Measurements from ENCODE around the gene TBC1D14. TPM values are rescaled to one million over a fixed set of nuclear protein-coding genes. Genes with fewer than 3 reads are reported as not detected.

The TBC1D14 gene
- total and polyA plus RNA-seq, 10 of the 15 experiments (the other 5 are each of a cell fraction or from before 2014, with no cell fraction given) = 0.87 to 39.3 (median 30.1) TPM

DNA sequence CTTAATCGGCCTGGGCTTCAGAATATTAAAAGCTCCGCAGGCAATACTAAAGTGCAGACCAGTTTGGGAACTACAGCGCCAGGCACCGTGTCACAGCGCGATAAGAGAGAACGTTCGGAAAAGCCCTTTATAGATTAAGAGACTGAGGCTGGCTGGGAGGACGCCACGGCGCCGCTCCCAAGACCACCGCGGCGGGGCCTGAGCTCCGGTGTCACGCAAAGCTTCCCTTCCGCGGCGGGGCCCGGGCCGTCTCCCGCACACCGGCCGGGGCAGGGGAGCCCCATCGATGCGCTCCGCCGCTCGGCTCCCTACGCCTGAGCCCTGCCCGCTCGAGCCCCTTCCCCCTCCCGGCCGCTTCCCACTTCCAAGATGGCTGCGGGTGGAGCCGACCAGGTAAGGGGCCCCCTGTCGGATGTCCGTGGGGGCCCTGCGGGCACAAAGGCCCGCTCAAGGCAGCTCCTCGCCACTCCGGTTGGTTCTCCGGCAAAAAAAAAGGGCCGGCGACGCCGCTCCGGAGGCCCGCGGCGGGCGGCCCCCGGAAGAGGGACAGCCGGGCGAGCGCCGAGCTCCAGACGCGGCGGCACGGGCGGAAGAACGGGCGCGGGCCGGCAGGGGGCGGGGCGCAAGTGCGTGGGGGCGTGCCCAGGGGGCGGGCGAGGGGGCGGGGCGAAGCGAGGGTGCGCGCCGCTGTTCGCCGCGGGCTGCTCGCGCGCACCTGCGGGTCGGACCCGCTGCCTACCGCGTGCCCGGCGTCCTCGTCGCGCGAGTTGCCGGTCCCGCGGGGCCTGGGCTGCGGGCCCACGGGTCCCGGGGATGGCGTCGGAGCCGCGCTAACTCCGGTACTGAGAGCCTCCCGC is at the start of gene TBC1D14 (continued):
- TF ChIP-seq RB1 (IDR thresholded peaks at IDR 0.05; ENCODE audit: borderline replicate concordance) = peak; percentile 70; the same call in 1 of the 2 replicates
- TF ChIP-seq, protein P1, sequence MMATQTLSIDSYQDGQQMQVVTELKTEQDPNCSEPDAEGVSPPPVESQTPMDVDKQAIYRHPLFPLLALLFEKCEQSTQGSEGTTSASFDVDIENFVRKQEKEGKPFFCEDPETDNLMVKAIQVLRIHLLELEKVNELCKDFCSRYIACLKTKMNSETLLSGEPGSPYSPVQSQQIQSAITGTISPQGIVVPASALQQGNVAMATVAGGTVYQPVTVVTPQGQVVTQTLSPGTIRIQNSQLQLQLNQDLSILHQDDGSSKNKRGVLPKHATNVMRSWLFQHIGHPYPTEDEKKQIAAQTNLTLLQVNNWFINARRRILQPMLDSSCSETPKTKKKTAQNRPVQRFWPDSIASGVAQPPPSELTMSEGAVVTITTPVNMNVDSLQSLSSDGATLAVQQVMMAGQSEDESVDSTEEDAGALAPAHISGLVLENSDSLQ (IDR thresholded peaks at IDR 0.05) = no peak
- TF ChIP-seq SRF (IDR thresholded peaks at IDR 0.05; ENCODE audit: low read depth in 2 of 2, low read length in 2 of 2) = peak; percentile 81 to 97
- peak; percentile 95 for TF ChIP-seq ZNF207 (IDR thresholded peaks at IDR 0.05; ENCODE audit: borderline replicate concordance)
- TF ChIP-seq SMAD1 (IDR thresholded peaks at IDR 0.05; ENCODE audit: low read depth, partially characterized antibody) = no peak
- TF ChIP-seq POLR2A (IDR thresholded peaks at IDR 0.05; ENCODE audit: low read depth, low read length) = peak; percentile 82
- peak; percentile 32; the same call in 1 of the 2 replicates for TF ChIP-seq CREM (IDR thresholded peaks at IDR 0.05; ENCODE audit: low read depth)
- TF ChIP-seq JUND (IDR thresholded peaks at IDR 0.05; ENCODE audit: low read depth, low read length) = 0 out of 2 replicates have a peak, but pooled peaks have one; percentile 47
- TF ChIP-seq MEF2A (IDR thresholded peaks at IDR 0.05; ENCODE audit: insufficient read depth, low read depth, low read length) = peak; percentile 43; the same call in 1 of the 2 replicates

DNA sequence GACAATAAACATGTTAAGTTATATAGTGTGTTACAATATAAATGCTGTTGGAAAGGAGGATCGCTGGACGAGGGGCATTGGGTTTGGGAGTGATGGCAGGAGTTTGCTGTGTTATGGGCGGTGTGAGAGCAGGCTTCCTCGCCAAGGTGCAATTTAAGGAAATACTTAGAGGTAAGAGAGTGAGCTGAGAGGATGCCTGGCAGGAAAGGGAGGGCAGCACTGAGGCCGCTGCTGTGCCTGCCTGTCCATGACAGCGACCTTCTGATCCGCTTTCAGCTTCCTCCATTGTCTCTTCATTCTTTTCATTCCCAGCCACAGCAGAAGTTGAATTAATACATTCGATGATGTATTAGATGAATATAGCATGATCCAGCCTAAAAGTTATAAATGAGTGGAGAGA is 41.2 kb upstream of the TBC1D14 start:
- ChIA-PET CTCF (interaction anchor here (1.5 to 10.4 kb wide), 3 partner anchors 92 to 188 kb away, joined by 3 to 300 read pairs (median 4); partner anchors contain the start of gene KIAA0232), RAD21 (ENCODE audit: unreplicated experiment) (no interaction called here)
- ATAC-seq = no peak
- TF ChIP-seq ETV6 (conservative IDR thresholded peaks at IDR 0.05 in 1 of 2, IDR thresholded peaks at IDR 0.05 in 1 of 2; ENCODE audit: borderline replicate concordance in 1 of 2, low read depth in 1 of 2) (no peak), TCF7 (IDR thresholded peaks at IDR 0.05; ENCODE audit: borderline replicate concordance) (no peak)
- TF ChIP-seq, protein P2, sequence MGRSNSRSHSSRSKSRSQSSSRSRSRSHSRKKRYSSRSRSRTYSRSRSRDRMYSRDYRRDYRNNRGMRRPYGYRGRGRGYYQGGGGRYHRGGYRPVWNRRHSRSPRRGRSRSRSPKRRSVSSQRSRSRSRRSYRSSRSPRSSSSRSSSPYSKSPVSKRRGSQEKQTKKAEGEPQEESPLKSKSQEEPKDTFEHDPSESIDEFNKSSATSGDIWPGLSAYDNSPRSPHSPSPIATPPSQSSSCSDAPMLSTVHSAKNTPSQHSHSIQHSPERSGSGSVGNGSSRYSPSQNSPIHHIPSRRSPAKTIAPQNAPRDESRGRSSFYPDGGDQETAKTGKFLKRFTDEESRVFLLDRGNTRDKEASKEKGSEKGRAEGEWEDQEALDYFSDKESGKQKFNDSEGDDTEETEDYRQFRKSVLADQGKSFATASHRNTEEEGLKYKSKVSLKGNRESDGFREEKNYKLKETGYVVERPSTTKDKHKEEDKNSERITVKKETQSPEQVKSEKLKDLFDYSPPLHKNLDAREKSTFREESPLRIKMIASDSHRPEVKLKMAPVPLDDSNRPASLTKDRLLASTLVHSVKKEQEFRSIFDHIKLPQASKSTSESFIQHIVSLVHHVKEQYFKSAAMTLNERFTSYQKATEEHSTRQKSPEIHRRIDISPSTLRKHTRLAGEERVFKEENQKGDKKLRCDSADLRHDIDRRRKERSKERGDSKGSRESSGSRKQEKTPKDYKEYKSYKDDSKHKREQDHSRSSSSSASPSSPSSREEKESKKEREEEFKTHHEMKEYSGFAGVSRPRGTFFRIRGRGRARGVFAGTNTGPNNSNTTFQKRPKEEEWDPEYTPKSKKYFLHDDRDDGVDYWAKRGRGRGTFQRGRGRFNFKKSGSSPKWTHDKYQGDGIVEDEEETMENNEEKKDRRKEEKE (IDR thresholded peaks at IDR 0.05) = no peak
- TF ChIP-seq, protein P3, sequence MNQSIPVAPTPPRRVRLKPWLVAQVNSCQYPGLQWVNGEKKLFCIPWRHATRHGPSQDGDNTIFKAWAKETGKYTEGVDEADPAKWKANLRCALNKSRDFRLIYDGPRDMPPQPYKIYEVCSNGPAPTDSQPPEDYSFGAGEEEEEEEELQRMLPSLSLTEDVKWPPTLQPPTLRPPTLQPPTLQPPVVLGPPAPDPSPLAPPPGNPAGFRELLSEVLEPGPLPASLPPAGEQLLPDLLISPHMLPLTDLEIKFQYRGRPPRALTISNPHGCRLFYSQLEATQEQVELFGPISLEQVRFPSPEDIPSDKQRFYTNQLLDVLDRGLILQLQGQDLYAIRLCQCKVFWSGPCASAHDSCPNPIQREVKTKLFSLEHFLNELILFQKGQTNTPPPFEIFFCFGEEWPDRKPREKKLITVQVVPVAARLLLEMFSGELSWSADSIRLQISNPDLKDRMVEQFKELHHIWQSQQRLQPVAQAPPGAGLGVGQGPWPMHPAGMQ (IDR thresholded peaks at IDR 0.05; ENCODE audit: borderline replicate concordance) = no peak
- TF ChIP-seq, protein P4, sequence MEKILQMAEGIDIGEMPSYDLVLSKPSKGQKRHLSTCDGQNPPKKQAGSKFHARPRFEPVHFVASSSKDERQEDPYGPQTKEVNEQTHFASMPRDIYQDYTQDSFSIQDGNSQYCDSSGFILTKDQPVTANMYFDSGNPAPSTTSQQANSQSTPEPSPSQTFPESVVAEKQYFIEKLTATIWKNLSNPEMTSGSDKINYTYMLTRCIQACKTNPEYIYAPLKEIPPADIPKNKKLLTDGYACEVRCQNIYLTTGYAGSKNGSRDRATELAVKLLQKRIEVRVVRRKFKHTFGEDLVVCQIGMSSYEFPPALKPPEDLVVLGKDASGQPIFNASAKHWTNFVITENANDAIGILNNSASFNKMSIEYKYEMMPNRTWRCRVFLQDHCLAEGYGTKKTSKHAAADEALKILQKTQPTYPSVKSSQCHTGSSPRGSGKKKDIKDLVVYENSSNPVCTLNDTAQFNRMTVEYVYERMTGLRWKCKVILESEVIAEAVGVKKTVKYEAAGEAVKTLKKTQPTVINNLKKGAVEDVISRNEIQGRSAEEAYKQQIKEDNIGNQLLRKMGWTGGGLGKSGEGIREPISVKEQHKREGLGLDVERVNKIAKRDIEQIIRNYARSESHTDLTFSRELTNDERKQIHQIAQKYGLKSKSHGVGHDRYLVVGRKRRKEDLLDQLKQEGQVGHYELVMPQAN (conservative IDR thresholded peaks at IDR 0.05) = no peak

More for the DNA sequence above, 41.2 kb upstream of the TBC1D14 start:
- intact Hi-C loops (cut with micrococcal nuclease; ENCODE audit: unreplicated experiment) (no loop called here), in situ Hi-C loops (cut with MboI) (loop anchor here (5.0 kb wide), 1 partner anchor 146 kb away; no protein-coding TSS in a partner anchor)
- DNase-seq (ENCODE audit: low read depth, low spot score) (no peak), FAIRE-seq (no peak)
- no peaks in the 10 kb centered on the region for H3K79me2 ChIP-seq (ENCODE audit: control insufficient read depth, insufficient read depth, low read length)
- no peak overlapping the region for H3K4me3 ChIP-seq
- ChIA-PET POLR2A (no interaction called here), SMC1A (ENCODE audit: uncharacterized antibody, unreplicated experiment) (interaction anchor here (0.9 to 1.0 kb wide), 2 partner anchors 14 to 193 kb away, joined by 3 read pairs; no protein-coding TSS in a partner anchor)
- no peak overlapping the region for H3K9ac ChIP-seq (ENCODE audit: control insufficient read depth, insufficient read depth, low read length)
- H3K4me2 ChIP-seq (ENCODE audit: control insufficient read depth, insufficient read depth) = no peak overlapping the region
- no TSS peak for BruUV-seq (replicated peaks)
- no peaks in the 10 kb centered on the region for H3K4me1 ChIP-seq (ENCODE audit: control insufficient read depth, insufficient read depth, low read length)
- no peaks in the 10 kb centered on the region for H3K27me3 ChIP-seq (replicated peaks in 1 of 2; ENCODE audit: control insufficient read depth in 2 of 2, insufficient read depth in 2 of 2, low read length in 1 of 2)
- H3K9me3 ChIP-seq (replicated peaks; ENCODE audit: control insufficient read depth, insufficient read depth, low read length) = no peaks in the 10 kb centered on the region
- H3K36me3 ChIP-seq (ENCODE audit: control insufficient read depth in 2 of 2, insufficient read depth in 2 of 2, low read length in 1 of 2) = peaks cover 4 to 12% of the 10 kb centered on the region in 2 experiments; a peak in 3 of 4 replicates
- no peaks in the 10 kb centered on the region for H4K20me1 ChIP-seq (ENCODE audit: control insufficient read depth, insufficient read depth)
- H2AFZ ChIP-seq (ENCODE audit: control insufficient read depth, low read depth, low read length) = no peak overlapping the region
- no peak overlapping the region for H3K27ac ChIP-seq (ENCODE audit: control insufficient read depth, insufficient read depth)
- WGBS (ENCODE audit: insufficient coverage, insufficient replicate concordance, low lambda C conversion rate, missing lambda C conversion rate) = 99% methylated on average over 8 of the region's 8 CpGs
